Measurements from ENCODE around the gene COX5A. TPM values are rescaled to one million over a fixed set of nuclear protein-coding genes. Genes with fewer than 3 reads are reported as not detected.
A peak's percentile ranks its signal among the peaks of the same experiment; 100 is the strongest.

Gene COX5A
- total RNA-seq, 1 donor from 2014 or later = 207 TPM

- peak overlapping the region; percentile 40 for H3K4me3 ChIP-seq (ENCODE audit: insufficient read depth, low read depth, low read length)
- H3K27me3 Mint-ChIP-seq (ENCODE audit: low read depth, unreplicated experiment) = peaks cover 46% of the 10 kb centered on the region
- peak; percentile 72 for TF ChIP-seq EZH2 (IDR thresholded peaks at IDR 0.05; ENCODE audit: insufficient read depth, low read length)
- no peak for TF ChIP-seq CTCF (IDR thresholded peaks at IDR 0.05; ENCODE audit: insufficient read depth, low read depth, low read length)
- peak overlapping the region; percentile 34 for H3K27ac Mint-ChIP-seq (ENCODE audit: unreplicated experiment)
- H3K79me2 ChIP-seq (ENCODE audit: insufficient read depth, low read length) = no peaks in the 10 kb centered on the region
- peaks cover 8% of the 10 kb centered on the region for H4K20me1 ChIP-seq (ENCODE audit: insufficient read depth, low read length)
- H3K27me3 ChIP-seq (ENCODE audit: insufficient read depth, low read length) = peaks cover 32% of the 10 kb centered on the region
- peaks cover 32% of the 10 kb centered on the region for H3K4me1 ChIP-seq (ENCODE audit: insufficient read depth, low read length)
- no peaks in the 10 kb centered on the region for H3K9me3 Mint-ChIP-seq (ENCODE audit: unreplicated experiment)
- peak overlapping the region; percentile 63 for H2AFZ ChIP-seq (ENCODE audit: low read depth, low read length)
- H3K4me1 Mint-ChIP-seq (ENCODE audit: low read depth, unreplicated experiment) = peaks cover 7% of the 10 kb centered on the region
- peak overlapping the region; percentile 33 for H3K9ac ChIP-seq (ENCODE audit: low read length)
- H3K4me3 Mint-ChIP-seq (ENCODE audit: unreplicated experiment) = peak overlapping the region; percentile 78
- no peak overlapping the region for H3K27ac ChIP-seq (ENCODE audit: low read depth, low read length)
- peak overlapping the region; percentile 80 for H3K4me2 ChIP-seq (ENCODE audit: low read length)
- DNase-seq (ENCODE audit: low read depth) = no peak
- FAIRE-seq = no peak
- no peaks in the 10 kb centered on the region for H3K36me3 Mint-ChIP-seq (ENCODE audit: low read depth, unreplicated experiment)
- H3K9me3 ChIP-seq (ENCODE audit: insufficient read depth, low read depth, low read length) = no peaks in the 10 kb centered on the region
- H3K36me3 ChIP-seq (ENCODE audit: insufficient read depth, low read length) = no peaks in the 10 kb centered on the region
Measured at GRCh38 chr15:74958908-74959585, 21.2 kb upstream of the COX5A start.

- H3K27ac Mint-ChIP-seq (ENCODE audit: unreplicated experiment) = no peak overlapping the region
- peak overlapping the region; percentile 40 for H3K4me3 ChIP-seq (ENCODE audit: insufficient read depth, low read depth, low read length)
- TF ChIP-seq CTCF (IDR thresholded peaks at IDR 0.05; ENCODE audit: insufficient read depth, low read depth, low read length) (no peak), EZH2 (IDR thresholded peaks at IDR 0.05; ENCODE audit: insufficient read depth, low read length) (peak; percentile 87)
Measured at GRCh38 chr15:74958320-74958907, 20.5 kb upstream of the COX5A start.

More at GRCh38 chr15:74958320-74958907, 20.5 kb upstream of the COX5A start:
- H2AFZ ChIP-seq (ENCODE audit: low read depth, low read length) = peak overlapping the region; percentile 63
- Mint-ChIP-seq H3K27me3 (ENCODE audit: low read depth, unreplicated experiment) (peaks cover 46% of the 10 kb centered on the region), H3K4me1 (ENCODE audit: low read depth, unreplicated experiment) (peaks cover 7% of the 10 kb centered on the region), H3K9me3 (ENCODE audit: unreplicated experiment) (no peaks in the 10 kb centered on the region), H3K36me3 (ENCODE audit: low read depth, unreplicated experiment) (no peaks in the 10 kb centered on the region), H3K4me3 (ENCODE audit: unreplicated experiment) (peak overlapping the region; percentile 78)
- no peak for DNase-seq (ENCODE audit: low read depth)
- H3K27me3 ChIP-seq (ENCODE audit: insufficient read depth, low read length) = peaks cover 32% of the 10 kb centered on the region
- H3K79me2 ChIP-seq (ENCODE audit: insufficient read depth, low read length) = no peaks in the 10 kb centered on the region
- H3K27ac ChIP-seq (ENCODE audit: low read depth, low read length) = no peak overlapping the region
- no peak for FAIRE-seq
- H4K20me1 ChIP-seq (ENCODE audit: insufficient read depth, low read length) = peaks cover 10% of the 10 kb centered on the region
- H3K36me3 ChIP-seq (ENCODE audit: insufficient read depth, low read length) = no peaks in the 10 kb centered on the region
- peak overlapping the region; percentile 80 for H3K4me2 ChIP-seq (ENCODE audit: low read length)
- H3K9ac ChIP-seq (ENCODE audit: low read length) = peak overlapping the region; percentile 33
- H3K9me3 ChIP-seq (ENCODE audit: insufficient read depth, low read depth, low read length) = no peaks in the 10 kb centered on the region
- H3K4me1 ChIP-seq (ENCODE audit: insufficient read depth, low read length) = peaks cover 34% of the 10 kb centered on the region

Measured in astrocyte (in vitro differentiated cells and primary cell).